Lower leg skin (tissue), 3 donors: ENCODE results near the gene SOX2.

Experiments
- POLR2A ChIP-seq, 2 donors: fragments of 450-650 bp; IDR thresholded peaks; one replicate each; pipeline ENCODE4 v1.6.1; 2016 to 2017; ENCODE audit warnings: antibody characterized with exemption in 2 of 2, mild to moderate bottlenecking in 1 of 2, moderate library complexity in 1 of 2
- TF ChIP-seq, protein P1 (sequence below), 3 donors: fragments of 450-650 bp; IDR thresholded peaks; one replicate each; pipeline ENCODE4 v1.5.1; 2016; ENCODE audit warnings: antibody characterized with exemption in 3 of 3, mild to moderate bottlenecking in 3 of 3, moderate library complexity in 2 of 3

DNA sequence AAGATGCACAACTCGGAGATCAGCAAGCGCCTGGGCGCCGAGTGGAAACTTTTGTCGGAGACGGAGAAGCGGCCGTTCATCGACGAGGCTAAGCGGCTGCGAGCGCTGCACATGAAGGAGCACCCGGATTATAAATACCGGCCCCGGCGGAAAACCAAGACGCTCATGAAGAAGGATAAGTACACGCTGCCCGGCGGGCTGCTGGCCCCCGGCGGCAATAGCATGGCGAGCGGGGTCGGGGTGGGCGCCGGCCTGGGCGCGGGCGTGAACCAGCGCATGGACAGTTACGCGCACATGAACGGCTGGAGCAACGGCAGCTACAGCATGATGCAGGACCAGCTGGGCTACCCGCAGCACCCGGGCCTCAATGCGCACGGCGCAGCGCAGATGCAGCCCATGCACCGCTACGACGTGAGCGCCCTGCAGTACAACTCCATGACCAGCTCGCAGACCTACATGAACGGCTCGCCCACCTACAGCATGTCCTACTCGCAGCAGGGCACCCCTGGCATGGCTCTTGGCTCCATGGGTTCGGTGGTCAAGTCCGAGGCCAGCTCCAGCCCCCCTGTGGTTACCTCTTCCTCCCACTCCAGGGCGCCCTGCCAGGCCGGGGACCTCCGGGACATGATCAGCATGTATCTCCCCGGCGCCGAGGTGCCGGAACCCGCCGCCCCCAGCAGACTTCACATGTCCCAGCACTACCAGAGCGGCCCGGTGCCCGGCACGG, 991 bp downstream of the SOX2 start:
- no peak for TF ChIP-seq POLR2A (IDR thresholded peaks at IDR 0.05)
- TF ChIP-seq, protein P1, sequence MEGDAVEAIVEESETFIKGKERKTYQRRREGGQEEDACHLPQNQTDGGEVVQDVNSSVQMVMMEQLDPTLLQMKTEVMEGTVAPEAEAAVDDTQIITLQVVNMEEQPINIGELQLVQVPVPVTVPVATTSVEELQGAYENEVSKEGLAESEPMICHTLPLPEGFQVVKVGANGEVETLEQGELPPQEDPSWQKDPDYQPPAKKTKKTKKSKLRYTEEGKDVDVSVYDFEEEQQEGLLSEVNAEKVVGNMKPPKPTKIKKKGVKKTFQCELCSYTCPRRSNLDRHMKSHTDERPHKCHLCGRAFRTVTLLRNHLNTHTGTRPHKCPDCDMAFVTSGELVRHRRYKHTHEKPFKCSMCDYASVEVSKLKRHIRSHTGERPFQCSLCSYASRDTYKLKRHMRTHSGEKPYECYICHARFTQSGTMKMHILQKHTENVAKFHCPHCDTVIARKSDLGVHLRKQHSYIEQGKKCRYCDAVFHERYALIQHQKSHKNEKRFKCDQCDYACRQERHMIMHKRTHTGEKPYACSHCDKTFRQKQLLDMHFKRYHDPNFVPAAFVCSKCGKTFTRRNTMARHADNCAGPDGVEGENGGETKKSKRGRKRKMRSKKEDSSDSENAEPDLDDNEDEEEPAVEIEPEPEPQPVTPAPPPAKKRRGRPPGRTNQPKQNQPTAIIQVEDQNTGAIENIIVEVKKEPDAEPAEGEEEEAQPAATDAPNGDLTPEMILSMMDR (IDR thresholded peaks at IDR 0.05), result no peak
